M059J (cell line): ENCODE measurements around the gene DEFB108B. TPM values are rescaled to one million over a fixed set of nuclear protein-coding genes. Genes with fewer than 3 reads are reported as not detected.
"Not testable (repeated sequence)": the region's sequence is repeated elsewhere in the genome, so short reads cannot be mapped to it uniquely, and the experiment has no call there.

Experiments
- DNase-seq: peaks from one replicate; pipeline ENCODE4 v3.0.0-alpha.2; 2012; ENCODE audit warnings: low read depth
- total RNA-seq: library from RNA; depleted of rRNA; stranded (reverse); fragments of >200 nt; shearing (Covaris generic); gene quantifications from 2 replicates; pipeline ENCODE4 v1.2.3, GENCODE V29; 2014; rRNA removed

DEFB108B gene
- total RNA-seq, 1 experiment from 2014 or later, result not detected

GRCh38 chr11:71813481-71814355 lies 19.3 kb upstream of the DEFB108B start:
- peak; percentile 70 for DNase-seq

- not testable (repeated sequence) for DNase-seq
These were observed 11.5 kb upstream of the DEFB108B start for GRCh38 chr11:71821539-71821938.

- DNase-seq, result not testable (repeated sequence)
These were observed 3.8 kb upstream of the DEFB108B start for GRCh38 chr11:71829247-71829646.

- DNase-seq, result not testable (repeated sequence)
These were observed 3.3 kb upstream of the DEFB108B start for GRCh38 chr11:71829686-71830085.

GRCh38 chr11:71842720-71843119 lies 9.7 kb downstream of the DEFB108B start:
- not testable (repeated sequence) for DNase-seq

- DNase-seq, result not testable (repeated sequence)
These were observed 10.4 kb downstream of the DEFB108B start for GRCh38 chr11:71843355-71843754.

GRCh38 chr11:71843858-71844257 lies 10.9 kb downstream of the DEFB108B start:
- DNase-seq, result no peak

- not testable (repeated sequence) for DNase-seq
These were observed 20.9 kb downstream of the DEFB108B start for GRCh38 chr11:71853895-71854294.

GRCh38 chr11:71855880-71856279 lies 22.9 kb downstream of the DEFB108B start:
- not testable (repeated sequence) for DNase-seq

- not testable (repeated sequence) for DNase-seq
These were observed 27.8 kb downstream of the DEFB108B start for GRCh38 chr11:71860835-71861234.

- peak; percentile 70 for DNase-seq
These were observed 31.1 kb downstream of the DEFB108B start for GRCh38 chr11:71863978-71864627.

- DNase-seq, result peak; percentile 2
These were observed 34.2 kb downstream of the DEFB108B start for GRCh38 chr11:71867209-71867608.

- DNase-seq, result not testable (repeated sequence)
These were observed 36.9 kb downstream of the DEFB108B start for GRCh38 chr11:71869931-71870330.

- not testable (repeated sequence) for DNase-seq
These were observed 37.7 kb downstream of the DEFB108B start for GRCh38 chr11:71870661-71871060.

GRCh38 chr11:71876262-71876661 lies 43.3 kb downstream of the DEFB108B start:
- DNase-seq, result peak; percentile 5

- DNase-seq, result not testable (repeated sequence)
These were observed 45.1 kb downstream of the DEFB108B start, which contains the start of gene DEFB131B for GRCh38 chr11:71878059-71878458. DEFB131B (plus strand) TSS chr11:71878453; CDS start chr11:71878453, 0 bp downstream.

- not testable (repeated sequence) for DNase-seq
These were observed 52.8 kb downstream of the DEFB108B start for GRCh38 chr11:71885806-71886205.

Other genes starting within 250 kb of the DEFB108B start
- gene DEFB131B, start 45.3 kb downstream of the DEFB108B start, total RNA-seq, result not detected in 2 replicates
- gene XNDC1N, start 95.4 kb downstream of the DEFB108B start, total RNA-seq, result 2.8 and 10.8 TPM in 2 replicates
- gene RNF121, start 95.8 kb downstream of the DEFB108B start, total RNA-seq, result 30.8 and 33.4 TPM in 2 replicates
- gene IL18BP, start 165.7 kb downstream of the DEFB108B start, total RNA-seq, result 2.2 and 2.6 TPM in 2 replicates
- gene NUMA1, start 247.3 kb downstream of the DEFB108B start, total RNA-seq, result 126 and 138 TPM in 2 replicates
- 4.8 and 5.2 TPM in 2 replicates for gene LRRC51, start 247.7 kb downstream of the DEFB108B start, total RNA-seq